HEK293 (cell line): ENCODE data around the gene AAK1.

Source experiments
- CTCF ChIA-PET: fragments of 350-600 bp; formaldehyde crosslinking; extraction: SDS; loops from one replicate; lab custom pipeline; 2021; ENCODE audit warnings: antibody characterized with exemption; lab: Yijun Ruan, JAX
- POLR2A ChIA-PET: fragments of 300-600 bp; formaldehyde crosslinking; extraction: SDS; loops from one replicate; lab custom pipeline; 2020; ENCODE audit warnings: antibody characterized with exemption, inconsistent platforms; lab: Yijun Ruan, JAX
- H3K27ac ChIP-seq: fragments of 200-500 bp; sonication (Bioruptor generic); 2 replicates; pipeline ENCODE4 v1.5.1; 2014; ENCODE audit warnings: low read depth, low read length, control low read depth, inconsistent platforms; ENCODE audit errors: extremely low read depth
- H3K36me3 ChIP-seq, 2 experiments: fragments of 200-500 bp in 1 of 2; sonication (Bioruptor generic) in 1 of 2; 1 replicate in 1 of 2; 2 replicates in 1 of 2; pipeline ENCODE4 v1.5.1; 2014 to 2017; ENCODE audit warnings: inconsistent platforms in 2 of 2, low read length in 2 of 2; ENCODE audit not compliant: control insufficient read depth in 2 of 2, insufficient read depth in 1 of 2
- H3K4me1 ChIP-seq: fragments of 200-500 bp; sonication (Bioruptor generic); 2 replicates; pipeline ENCODE4 v1.5.1; 2014; ENCODE audit warnings: mild to moderate bottlenecking, low read length, inconsistent platforms; ENCODE audit not compliant: control insufficient read depth, insufficient read depth
- H3K4me3 ChIP-seq: 2 replicates; pipeline ENCODE4 v1.5.1; 2011; ENCODE audit warnings: low read depth, mild to moderate bottlenecking, control low read depth, low read length, moderate library complexity
- H3K9me3 ChIP-seq: fragments of 200-500 bp; sonication (Bioruptor generic); 2 replicates; pipeline ENCODE4 v1.5.1; 2014; ENCODE audit warnings: low read depth, low read length, inconsistent platforms; ENCODE audit not compliant: control insufficient read depth, insufficient read depth
- EGR2 ChIP-seq: fragments of 450-650 bp; formaldehyde crosslinking; IDR thresholded peaks from 2 replicates; pipeline ENCODE4 v1.5.1; 2016; ENCODE audit warnings: low read depth, missing biosample characterization, missing genetic modification characterization
- HOXA7 ChIP-seq: sonication (generic); formaldehyde crosslinking; IDR thresholded peaks from 2 replicates; pipeline ENCODE4 v1.8.1; 2022; ENCODE audit warnings: missing genetic modification reagents, borderline replicate concordance
- KLF1 ChIP-seq: fragments of 450-650 bp; formaldehyde crosslinking; IDR thresholded peaks from 2 replicates; pipeline ENCODE4 v1.5.1; 2016; ENCODE audit warnings: missing biosample characterization, missing genetic modification characterization
- RBAK ChIP-seq: fragments of 450-650 bp; formaldehyde crosslinking; IDR thresholded peaks from 2 replicates; pipeline ENCODE4 v1.5.1; 2016; ENCODE audit warnings: missing biosample characterization, missing genetic modification characterization
- SETDB1 ChIP-seq: IDR thresholded peaks from one replicate; pipeline ENCODE4 v1.6.1; 2017; ENCODE audit warnings: mild to moderate bottlenecking, low read length, moderate library complexity, mixed read lengths; ENCODE audit not compliant: insufficient read length
- ZBTB20 ChIP-seq: fragments of 450-650 bp; formaldehyde crosslinking; IDR thresholded peaks from 2 replicates; pipeline ENCODE4 v1.5.1; 2016; ENCODE audit warnings: missing biosample characterization, missing genetic modification characterization
- ZNF114 ChIP-seq: fragments of 450-650 bp; formaldehyde crosslinking; IDR thresholded peaks from 2 replicates; pipeline ENCODE4 v1.5.0; 2017; ENCODE audit warnings: missing biosample characterization, missing genetic modification characterization
- ZNF140 ChIP-seq: fragments of 450-650 bp; formaldehyde crosslinking; IDR thresholded peaks from 2 replicates; pipeline ENCODE4 v1.5.1; 2016; ENCODE audit warnings: missing biosample characterization, missing genetic modification characterization
- ZNF19 ChIP-seq: fragments of 450-650 bp; formaldehyde crosslinking; IDR thresholded peaks from 2 replicates; pipeline ENCODE4; 2016; ENCODE audit warnings: missing biosample characterization, missing genetic modification characterization, low read depth
- ZNF23 ChIP-seq: fragments of 450-650 bp; formaldehyde crosslinking; IDR thresholded peaks from 2 replicates; pipeline ENCODE4 v1.5.1; 2016; ENCODE audit warnings: missing biosample characterization, missing genetic modification characterization, borderline replicate concordance
- ZNF426 ChIP-seq: fragments of 450-650 bp; formaldehyde crosslinking; IDR thresholded peaks from 2 replicates; pipeline ENCODE4 v1.5.1; 2017; ENCODE audit warnings: missing biosample characterization, missing genetic modification characterization, mild to moderate bottlenecking, inconsistent platforms, moderate library complexity
- ZNF433 ChIP-seq: fragments of 450-650 bp; formaldehyde crosslinking; IDR thresholded peaks from 2 replicates; pipeline ENCODE4 v1.5.1; 2016; ENCODE audit warnings: missing biosample characterization, missing genetic modification characterization, low read depth
- ZNF548 ChIP-seq: fragments of 450-650 bp; formaldehyde crosslinking; IDR thresholded peaks from 2 replicates; pipeline ENCODE4 v1.5.1; 2016; ENCODE audit warnings: missing biosample characterization, missing genetic modification characterization
- ZNF555 ChIP-seq: fragments of 450-650 bp; formaldehyde crosslinking; conservative IDR thresholded peaks from 2 replicates; pipeline ENCODE4 v1.5.1; 2017; ENCODE audit warnings: missing biosample characterization, mild to moderate bottlenecking, missing genetic modification characterization, inconsistent platforms
- ZNF560 ChIP-seq: fragments of 450-650 bp; formaldehyde crosslinking; IDR thresholded peaks from 2 replicates; pipeline ENCODE4 v1.5.1; 2017; ENCODE audit warnings: missing biosample characterization, missing genetic modification characterization, borderline replicate concordance
- ZNF654 ChIP-seq: fragments of 450-650 bp; formaldehyde crosslinking; IDR thresholded peaks from 2 replicates; pipeline ENCODE4 v1.5.1; 2016; ENCODE audit warnings: low read depth, missing biosample characterization, missing genetic modification characterization
- ZNF670 ChIP-seq: fragments of 450-650 bp; formaldehyde crosslinking; IDR thresholded peaks from 2 replicates; pipeline ENCODE4 v1.5.1; 2016; ENCODE audit warnings: missing biosample characterization, missing genetic modification characterization, low read depth
- ZNF785 ChIP-seq: fragments of 450-650 bp; formaldehyde crosslinking; IDR thresholded peaks from 2 replicates; pipeline ENCODE4 v1.5.1; 2016; ENCODE audit warnings: missing biosample characterization, missing genetic modification characterization
- ZNF830 ChIP-seq: fragments of 450-650 bp; IDR thresholded peaks from 2 replicates; pipeline ENCODE4 v1.5.0; 2018; ENCODE audit warnings: missing biosample characterization, missing genetic modification characterization, low read depth, mild to moderate bottlenecking, moderate library complexity
- ZSCAN16 ChIP-seq: fragments of 450-650 bp; formaldehyde crosslinking; IDR thresholded peaks from 2 replicates; pipeline ENCODE4 v1.5.1; 2016; ENCODE audit warnings: missing biosample characterization, missing genetic modification characterization
- TF ChIP-seq, protein P1 (sequence below): fragments of 450-650 bp; formaldehyde crosslinking; IDR thresholded peaks from 2 replicates; pipeline ENCODE4 v1.5.1; 2016; ENCODE audit warnings: missing biosample characterization, missing genetic modification characterization
- TF ChIP-seq, protein P2 (sequence below): fragments of 450-650 bp; formaldehyde crosslinking; conservative IDR thresholded peaks from 2 replicates; pipeline ENCODE4 v1.5.1; 2016; ENCODE audit warnings: low read depth, missing biosample characterization, missing genetic modification characterization
- TF ChIP-seq, protein P3 (sequence below): fragments of 450-650 bp; formaldehyde crosslinking; IDR thresholded peaks from 2 replicates; pipeline ENCODE4 v1.5.1; 2016; ENCODE audit warnings: missing biosample characterization, missing genetic modification characterization
- TF ChIP-seq, protein P4 (sequence below): fragments of 450-650 bp; formaldehyde crosslinking; IDR thresholded peaks from 2 replicates; pipeline ENCODE4 v1.5.1; 2016; ENCODE audit warnings: missing biosample characterization, missing genetic modification characterization
- TF ChIP-seq, protein P5 (sequence below): fragments of 450-650 bp; formaldehyde crosslinking; IDR thresholded peaks from 2 replicates; pipeline ENCODE4 v1.5.1; 2016; ENCODE audit warnings: missing biosample characterization, missing genetic modification characterization, borderline replicate concordance

Gene AAK1

DNA sequence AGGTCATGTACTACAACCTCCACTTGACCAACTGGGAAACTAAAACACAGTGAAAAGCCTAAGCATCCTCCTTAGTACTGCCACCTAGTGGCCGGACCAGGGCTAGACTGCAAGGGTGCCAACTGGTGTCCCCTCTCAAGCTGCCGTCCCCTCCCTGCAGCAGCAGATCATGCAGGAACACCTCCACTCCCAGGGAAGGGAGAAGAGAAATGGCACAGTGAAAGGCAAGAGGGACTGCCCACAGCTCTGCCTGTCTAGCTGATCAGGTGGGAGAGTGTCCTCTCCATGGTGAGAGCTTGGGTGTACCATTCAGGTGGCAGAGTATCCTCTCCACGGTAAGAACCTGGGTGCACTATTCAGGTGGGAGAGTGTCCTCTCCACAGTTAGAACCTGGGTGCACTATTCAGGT lies 78.1 kb downstream of the AAK1 start:
- peaks cover 5% of the 10 kb centered on the region; the same call in 1 of the 2 replicates for H3K4me1 ChIP-seq
- no peaks in the 10 kb centered on the region for H3K9me3 ChIP-seq
- CTCF ChIA-PET: interaction anchor here (0.6 to 4.7 kb wide), 41 partner anchors 8 to 1016 kb away, joined by 3 to 69 read pairs (median 6); partner anchors contain the start of gene AAK1
- no peak for TF ChIP-seq ZNF433
- TF ChIP-seq ZNF555 (tag by site-specific recombination): no peak
- TF ChIP-seq RBAK: no peak
- TF ChIP-seq ZNF426 (tag by site-specific recombination): no peak
- TF ChIP-seq ZNF560 (tag by site-specific recombination): no peak
- TF ChIP-seq ZSCAN16 (tag by site-specific recombination): no peak
- no peak for TF ChIP-seq HOXA7
- TF ChIP-seq ZNF19 (tag by site-specific recombination): no peak
- TF ChIP-seq ZNF548 (tag by site-specific recombination): no peak
- TF ChIP-seq ZNF654 (tag by site-specific recombination): peak; percentile 19
- no peak for TF ChIP-seq ZNF114
- TF ChIP-seq ZNF140 (tag by site-specific recombination): no peak
- TF ChIP-seq, protein P1, sequence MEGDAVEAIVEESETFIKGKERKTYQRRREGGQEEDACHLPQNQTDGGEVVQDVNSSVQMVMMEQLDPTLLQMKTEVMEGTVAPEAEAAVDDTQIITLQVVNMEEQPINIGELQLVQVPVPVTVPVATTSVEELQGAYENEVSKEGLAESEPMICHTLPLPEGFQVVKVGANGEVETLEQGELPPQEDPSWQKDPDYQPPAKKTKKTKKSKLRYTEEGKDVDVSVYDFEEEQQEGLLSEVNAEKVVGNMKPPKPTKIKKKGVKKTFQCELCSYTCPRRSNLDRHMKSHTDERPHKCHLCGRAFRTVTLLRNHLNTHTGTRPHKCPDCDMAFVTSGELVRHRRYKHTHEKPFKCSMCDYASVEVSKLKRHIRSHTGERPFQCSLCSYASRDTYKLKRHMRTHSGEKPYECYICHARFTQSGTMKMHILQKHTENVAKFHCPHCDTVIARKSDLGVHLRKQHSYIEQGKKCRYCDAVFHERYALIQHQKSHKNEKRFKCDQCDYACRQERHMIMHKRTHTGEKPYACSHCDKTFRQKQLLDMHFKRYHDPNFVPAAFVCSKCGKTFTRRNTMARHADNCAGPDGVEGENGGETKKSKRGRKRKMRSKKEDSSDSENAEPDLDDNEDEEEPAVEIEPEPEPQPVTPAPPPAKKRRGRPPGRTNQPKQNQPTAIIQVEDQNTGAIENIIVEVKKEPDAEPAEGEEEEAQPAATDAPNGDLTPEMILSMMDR: peak; percentile 71
- no peak overlapping the region for H3K27ac ChIP-seq
- no peak overlapping the region for H3K4me3 ChIP-seq
- POLR2A ChIA-PET: interaction anchor here (0.8 kb wide), 1 partner anchor 128 kb away, joined by 3 read pairs; the partner anchor contains the start of gene NFU1
- no peaks in the 10 kb centered on the region for H3K36me3 ChIP-seq

DNA sequence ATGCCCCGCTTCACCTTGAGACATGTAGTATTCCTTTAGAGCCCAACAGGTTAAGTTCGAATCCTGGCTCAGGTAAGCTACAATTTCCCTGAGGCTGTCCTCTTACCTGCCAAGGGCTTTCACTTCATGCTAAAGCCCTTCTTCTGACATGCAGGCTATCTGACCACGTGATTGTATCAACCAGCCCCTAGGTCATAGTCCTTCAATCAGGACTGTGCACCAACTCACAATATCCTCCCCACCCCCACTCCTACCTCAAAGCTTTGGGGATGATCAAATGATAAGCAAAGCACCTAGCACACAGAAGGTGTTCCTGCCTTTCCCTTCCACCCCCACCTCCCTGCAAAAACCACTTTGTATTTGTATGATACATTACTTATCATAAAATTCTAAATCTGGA lies 78.9 kb downstream of the AAK1 start:
- no peak overlapping the region for H3K27ac ChIP-seq
- no peaks in the 10 kb centered on the region for H3K36me3 ChIP-seq
- ChIA-PET POLR2A (interaction anchor here (0.6 kb wide), 1 partner anchor 154 kb away, joined by 6 read pairs; no protein-coding TSS in a partner anchor), CTCF (interaction anchor here (0.6 to 4.7 kb wide), 40 partner anchors 8 to 1159 kb away, joined by 3 to 69 read pairs (median 6); partner anchors contain the start of gene AAK1)
- peaks cover 7% of the 10 kb centered on the region; the same call in 1 of the 2 replicates for H3K4me1 ChIP-seq
- H3K9me3 ChIP-seq: no peaks in the 10 kb centered on the region
- H3K4me3 ChIP-seq: no peak overlapping the region
- TF ChIP-seq ZNF670 (tag by site-specific recombination) (no peak), ZNF23 (tag by site-specific recombination) (no peak), ZBTB20 (tag by site-specific recombination) (no peak), KLF1 (tag by site-specific recombination) (no peak), EGR2 (tag by site-specific recombination) (no peak), SETDB1 (no peak), ZNF830 (tag by site-specific recombination) (no peak), ZNF785 (tag by site-specific recombination) (no peak)
- TF ChIP-seq, protein P2, sequence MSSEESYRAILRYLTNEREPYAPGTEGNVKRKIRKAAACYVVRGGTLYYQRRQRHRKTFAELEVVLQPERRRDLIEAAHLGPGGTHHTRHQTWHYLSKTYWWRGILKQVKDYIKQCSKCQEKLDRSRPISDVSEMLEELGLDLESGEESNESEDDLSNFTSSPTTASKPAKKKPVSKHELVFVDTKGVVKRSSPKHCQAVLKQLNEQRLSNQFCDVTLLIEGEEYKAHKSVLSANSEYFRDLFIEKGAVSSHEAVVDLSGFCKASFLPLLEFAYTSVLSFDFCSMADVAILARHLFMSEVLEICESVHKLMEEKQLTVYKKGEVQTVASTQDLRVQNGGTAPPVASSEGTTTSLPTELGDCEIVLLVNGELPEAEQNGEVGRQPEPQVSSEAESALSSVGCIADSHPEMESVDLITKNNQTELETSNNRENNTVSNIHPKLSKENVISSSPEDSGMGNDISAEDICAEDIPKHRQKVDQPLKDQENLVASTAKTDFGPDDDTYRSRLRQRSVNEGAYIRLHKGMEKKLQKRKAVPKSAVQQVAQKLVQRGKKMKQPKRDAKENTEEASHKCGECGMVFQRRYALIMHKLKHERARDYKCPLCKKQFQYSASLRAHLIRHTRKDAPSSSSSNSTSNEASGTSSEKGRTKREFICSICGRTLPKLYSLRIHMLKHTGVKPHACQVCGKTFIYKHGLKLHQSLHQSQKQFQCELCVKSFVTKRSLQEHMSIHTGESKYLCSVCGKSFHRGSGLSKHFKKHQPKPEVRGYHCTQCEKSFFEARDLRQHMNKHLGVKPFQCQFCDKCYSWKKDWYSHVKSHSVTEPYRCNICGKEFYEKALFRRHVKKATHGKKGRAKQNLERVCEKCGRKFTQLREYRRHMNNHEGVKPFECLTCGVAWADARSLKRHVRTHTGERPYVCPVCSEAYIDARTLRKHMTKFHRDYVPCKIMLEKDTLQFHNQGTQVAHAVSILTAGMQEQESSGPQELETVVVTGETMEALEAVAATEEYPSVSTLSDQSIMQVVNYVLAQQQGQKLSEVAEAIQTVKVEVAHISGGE (tag by site-specific recombination): no peak
- TF ChIP-seq, protein P3, sequence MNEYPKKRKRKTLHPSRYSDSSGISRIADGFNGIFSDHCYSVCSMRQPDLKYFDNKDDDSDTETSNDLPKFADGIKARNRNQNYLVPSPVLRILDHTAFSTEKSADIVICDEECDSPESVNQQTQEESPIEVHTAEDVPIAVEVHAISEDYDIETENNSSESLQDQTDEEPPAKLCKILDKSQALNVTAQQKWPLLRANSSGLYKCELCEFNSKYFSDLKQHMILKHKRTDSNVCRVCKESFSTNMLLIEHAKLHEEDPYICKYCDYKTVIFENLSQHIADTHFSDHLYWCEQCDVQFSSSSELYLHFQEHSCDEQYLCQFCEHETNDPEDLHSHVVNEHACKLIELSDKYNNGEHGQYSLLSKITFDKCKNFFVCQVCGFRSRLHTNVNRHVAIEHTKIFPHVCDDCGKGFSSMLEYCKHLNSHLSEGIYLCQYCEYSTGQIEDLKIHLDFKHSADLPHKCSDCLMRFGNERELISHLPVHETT (tag by site-specific recombination): no peak
- TF ChIP-seq, protein P4, sequence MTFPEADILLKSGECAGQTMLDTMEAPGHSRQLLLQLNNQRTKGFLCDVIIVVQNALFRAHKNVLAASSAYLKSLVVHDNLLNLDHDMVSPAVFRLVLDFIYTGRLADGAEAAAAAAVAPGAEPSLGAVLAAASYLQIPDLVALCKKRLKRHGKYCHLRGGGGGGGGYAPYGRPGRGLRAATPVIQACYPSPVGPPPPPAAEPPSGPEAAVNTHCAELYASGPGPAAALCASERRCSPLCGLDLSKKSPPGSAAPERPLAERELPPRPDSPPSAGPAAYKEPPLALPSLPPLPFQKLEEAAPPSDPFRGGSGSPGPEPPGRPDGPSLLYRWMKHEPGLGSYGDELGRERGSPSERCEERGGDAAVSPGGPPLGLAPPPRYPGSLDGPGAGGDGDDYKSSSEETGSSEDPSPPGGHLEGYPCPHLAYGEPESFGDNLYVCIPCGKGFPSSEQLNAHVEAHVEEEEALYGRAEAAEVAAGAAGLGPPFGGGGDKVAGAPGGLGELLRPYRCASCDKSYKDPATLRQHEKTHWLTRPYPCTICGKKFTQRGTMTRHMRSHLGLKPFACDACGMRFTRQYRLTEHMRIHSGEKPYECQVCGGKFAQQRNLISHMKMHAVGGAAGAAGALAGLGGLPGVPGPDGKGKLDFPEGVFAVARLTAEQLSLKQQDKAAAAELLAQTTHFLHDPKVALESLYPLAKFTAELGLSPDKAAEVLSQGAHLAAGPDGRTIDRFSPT (tag by site-specific recombination): no peak
- TF ChIP-seq, protein P5, sequence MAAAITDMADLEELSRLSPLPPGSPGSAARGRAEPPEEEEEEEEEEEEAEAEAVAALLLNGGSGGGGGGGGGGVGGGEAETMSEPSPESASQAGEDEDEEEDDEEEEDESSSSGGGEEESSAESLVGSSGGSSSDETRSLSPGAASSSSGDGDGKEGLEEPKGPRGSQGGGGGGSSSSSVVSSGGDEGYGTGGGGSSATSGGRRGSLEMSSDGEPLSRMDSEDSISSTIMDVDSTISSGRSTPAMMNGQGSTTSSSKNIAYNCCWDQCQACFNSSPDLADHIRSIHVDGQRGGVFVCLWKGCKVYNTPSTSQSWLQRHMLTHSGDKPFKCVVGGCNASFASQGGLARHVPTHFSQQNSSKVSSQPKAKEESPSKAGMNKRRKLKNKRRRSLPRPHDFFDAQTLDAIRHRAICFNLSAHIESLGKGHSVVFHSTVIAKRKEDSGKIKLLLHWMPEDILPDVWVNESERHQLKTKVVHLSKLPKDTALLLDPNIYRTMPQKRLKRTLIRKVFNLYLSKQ: no peak
